AG09319 (cell line): ENCODE results near the gene KLK6.

ENCODE experiments used
- DNase-seq: peaks from one replicate; pipeline ENCODE4 v3.0.0-alpha.2; 2010; ENCODE audit warnings: low read depth; ENCODE audit errors: extremely low read depth
- CTCF ChIP-seq: IDR thresholded peaks from 2 replicates; pipeline ENCODE4 v1.5.1; 2011; ENCODE audit warnings: low read depth, mild to moderate bottlenecking, inconsistent platforms, low read length, moderate library complexity

Gene KLK6

GRCh38 chr19:51010066-51010795, 40.8 kb upstream of the KLK6 start:
- no peak for TF ChIP-seq CTCF
- DNase-seq: no peak

GRCh38 chr19:51009061-51009891, 39.9 kb upstream of the KLK6 start:
- TF ChIP-seq CTCF: no peak
- no peak for DNase-seq

GRCh38 chr19:51007488-51007887, 38.1 kb upstream of the KLK6 start:
- no peak for DNase-seq
- no peak for TF ChIP-seq CTCF

- no peak for DNase-seq
- TF ChIP-seq CTCF: no peak
Observed at GRCh38 chr19:51006406-51006805, 37.0 kb upstream of the KLK6 start.

- no peak for DNase-seq
- TF ChIP-seq CTCF: no peak
Observed at GRCh38 chr19:51005248-51005647, 35.9 kb upstream of the KLK6 start.

GRCh38 chr19:51003316-51003715, 33.9 kb upstream of the KLK6 start:
- no peak for DNase-seq
- no peak for TF ChIP-seq CTCF
